Prostate gland (tissue), 2 donors: ENCODE measurements around the gene NCOR2.

Source experiments
- CTCF ChIP-seq, 4 experiments: fragments of 200-600 bp in 2 of 4; fragments of 450-650 bp in 2 of 4; sonication (generic) in 2 of 4; IDR thresholded peaks; 1 replicate in 3 of 4; 2 replicates in 1 of 4; pipeline ENCODE4 v1.5.1; 2016 to 2019; ENCODE audit warnings: antibody characterized with exemption in 4 of 4, mild to moderate bottlenecking in 2 of 4, moderate library complexity in 2 of 4
- POLR2A ChIP-seq: fragments of 450-650 bp; IDR thresholded peaks from one replicate; pipeline ENCODE4 v1.6.1; 2016; ENCODE audit warnings: antibody characterized with exemption, mild to moderate bottlenecking
- POLR2AphosphoS5 ChIP-seq: sonication (generic); formaldehyde crosslinking; IDR thresholded peaks from one replicate; pipeline ENCODE4 v1.6.1; 2017; ENCODE audit warnings: antibody characterized with exemption

GRCh38 chr12:124579921-124580517 lies 12.6 kb upstream of the NCOR2 start:
- TF ChIP-seq CTCF (IDR thresholded peaks at IDR 0.05), result no peak
- TF ChIP-seq POLR2AphosphoS5, result no peak
- no peak for TF ChIP-seq POLR2A
